Heart left ventricle (tissue), 13 donors: ENCODE data around the gene ASB7.

ENCODE experiments used
- CTCF ChIP-seq, 12 donors: fragments of 200-600 bp; sonication (generic) in 4 of 12; IDR thresholded peaks; one replicate each; pipeline versions ENCODE4 v1.5.0 to v1.8.0; 2018 to 2022; ENCODE audit warnings: antibody characterized with exemption in 12 of 12, mild to moderate bottlenecking in 5 of 12
- POLR2A ChIP-seq, 2 donors: fragments of 450-650 bp; IDR thresholded peaks; one replicate each; pipeline ENCODE4 v1.6.1; 2017; ENCODE audit warnings: antibody characterized with exemption in 2 of 2, mild to moderate bottlenecking in 2 of 2, moderate library complexity in 2 of 2
- donor health status: ischemic (EF 13 %, LVEDD 7.1; RV severe dilation, severe dysfunction).
- donor health status: DM: no; HTN: yes; CAD: no.
- donor health status: DM: no; HTN: no; CAD: no.
- donor health status: ischemic (EF 25% LVEDD 6.9; RV normal size, moderate dysfunction).
- donor health status: ischemic (EF 25% LVEDD 5.7; RV mildly dilated, moderate dysfunction).
- donor health status: ischemic (EF 35%, LVEDD 5.7; RV mildly dilated, moderate dysfunction).
- donor health status: nonischemic (EF 11% LVEDD 7.7; RV severe dilation, severe dysfunction).
- donor health status: DM: yes; HTN: yes; CAD: no.
- donor health status: PGD.
- donor health status: ischemic (EF 29% LVEDD 5.4; RV normal size, mild dysfunction).
- donor health status: nonischemic (EF 23%, LVEDD 6.1; RV moderate dilation, normal function).

GRCh38 chr15:100559330-100559729 is 43.1 kb upstream of the ASB7 start:
- no peak for TF ChIP-seq CTCF (IDR thresholded peaks at IDR 0.05)
- no peak for TF ChIP-seq POLR2A (IDR thresholded peaks at IDR 0.05)
